C4-2B (cell line): ENCODE measurements around the gene TSFM.

Source experiments
- CTCF ChIP-seq: fragments of 450-650 bp; conservative IDR thresholded peaks from 2 replicates; pipeline ENCODE4 v1.5.1; 2017; ENCODE audit warnings: mild to moderate bottlenecking
- ZFX ChIP-seq: fragments of 450-650 bp; IDR thresholded peaks from 2 replicates; pipeline ENCODE4 v1.6.1; 2017

- TF ChIP-seq CTCF = no peak
- TF ChIP-seq ZFX = no peak
These were observed 54.1 kb downstream of the TSFM start for GRCh38 chr12:57836442-57837375.
